A549 (cell line): ENCODE measurements around the gene ARHGAP10. TPM values are rescaled to one million over a fixed set of nuclear protein-coding genes. Genes with fewer than 3 reads are reported as not detected.
"Not testable (repeated sequence)": the region's sequence is repeated elsewhere in the genome, so short reads cannot be mapped to it uniquely, and the experiment has no call there.

Source experiments
- ATAC-seq, 2 experiments: fragments of 200-7000 bp in 1 of 2; fragments of >200 bp in 1 of 2; cut with Nextera tagmentation in 1 of 2; cut with Tn5 transposase in 1 of 2; 3 replicates each; pipeline versions ENCODE4 v1.8.0 to v1.9.1; 2018 to 2020; ENCODE audit warnings: mild to moderate bottlenecking in 1 of 2, moderate library complexity in 1 of 2
- CTCF ChIA-PET: fragments of 300-600 bp; sonication (Branson Sonifier 250); formaldehyde crosslinking; extraction: SDS; loops from one replicate; lab custom pipeline; 2021; ENCODE audit warnings: antibody characterized with exemption, inconsistent platforms; lab: Yijun Ruan, JAX
- POLR2A ChIA-PET: fragments of 350-600 bp; formaldehyde crosslinking; extraction: SDS; loops from one replicate; lab custom pipeline; 2021; ENCODE audit warnings: antibody characterized with exemption, inconsistent platforms; lab: Yijun Ruan, JAX
- DNase-seq, 2 experiments: peaks; one replicate each; pipeline versions ENCODE4 v3.0.0 to v3.0.0-alpha.2; 2011 to 2016; ENCODE audit warnings: low read depth in 1 of 2, low spot score in 1 of 2
- FAIRE-seq: peaks from 2 replicates; lab custom pipeline; 2011; peaks lifted over from hg19 to GRCh38; lab: Jason Lieb, UNC
- H3K27ac ChIP-seq, 2 experiments: fragments of >200 bp; sonication (Bioruptor Twin); formaldehyde crosslinking; 3 replicates each; pipeline ENCODE4 v1.5.1; 2016 to 2017
- H3K4me1 ChIP-seq: fragments of >200 bp; sonication (Bioruptor Twin); formaldehyde crosslinking; 3 replicates; pipeline ENCODE4 v1.6.1; 2016
- H3K4me2 ChIP-seq: fragments of >200 bp; sonication (Bioruptor Twin); formaldehyde crosslinking; 3 replicates; pipeline ENCODE4 v1.6.1; 2016
- H3K4me3 ChIP-seq: fragments of >200 bp; sonication (Bioruptor Twin); formaldehyde crosslinking; 3 replicates; pipeline ENCODE4 v1.5.1; 2016
- H3K9me3 ChIP-seq: fragments of >200 bp; sonication (Bioruptor Twin); formaldehyde crosslinking; 3 replicates; pipeline ENCODE4 v1.6.1; 2016
- BHLHE40 ChIP-seq: IDR thresholded peaks from 2 replicates; pipeline ENCODE4 v1.6.1; 2012; ENCODE audit warnings: low read depth, low read length, inconsistent platforms
- CBX2 ChIP-seq: fragments of 200-600 bp; sonication (generic); IDR thresholded peaks from 2 replicates; pipeline ENCODE4 v1.6.1; 2016; ENCODE audit warnings: low read depth, mild to moderate bottlenecking, borderline replicate concordance
- CBX8 ChIP-seq: fragments of 200-600 bp; sonication (generic); IDR thresholded peaks from 2 replicates; pipeline ENCODE4 v1.6.1; 2016
- CEBPB ChIP-seq, 2 experiments: fragments of >200 bp in 1 of 2; sonication (Bioruptor Twin) in 1 of 2; formaldehyde crosslinking in 1 of 2; IDR thresholded peaks; 2 replicates each; pipeline ENCODE4 v1.6.1; 2012 to 2016
- CHD2 ChIP-seq: fragments of 150-350 bp; IDR thresholded peaks from 2 replicates; pipeline ENCODE4 v1.6.1; 2014; ENCODE audit warnings: low read length; ENCODE audit not compliant: partially characterized antibody
- CTCF ChIP-seq: fragments of >200 bp; sonication (Bioruptor Twin); formaldehyde crosslinking; IDR thresholded peaks from 3 replicates; pipeline ENCODE4 v1.5.1; 2016
- E2F6 ChIP-seq: IDR thresholded peaks from 2 replicates; pipeline ENCODE4 v1.6.1; 2012; ENCODE audit warnings: low read depth, borderline replicate concordance
- EHMT2 ChIP-seq: fragments of 200-600 bp; sonication (generic); IDR thresholded peaks from 2 replicates; pipeline ENCODE4 v1.6.1; 2016; ENCODE audit warnings: antibody characterized with exemption, low read depth, mild to moderate bottlenecking, moderate library complexity
- ELK1 ChIP-seq: fragments of 150-350 bp; IDR thresholded peaks from 2 replicates; pipeline ENCODE4 v1.6.1; 2014; ENCODE audit warnings: low read depth, mild to moderate bottlenecking, low read length
- FOSB ChIP-seq: fragments of 250-450 bp; sonication (Bioruptor Pico); IDR thresholded peaks from 2 replicates; pipeline ENCODE4 v1.5.0; 2020; ENCODE audit warnings: mild to moderate bottlenecking, moderate library complexity
- HOXB13 ChIP-seq: fragments of 250-450 bp; sonication (Bioruptor Pico); IDR thresholded peaks from 2 replicates; pipeline ENCODE4 v1.5.0; 2020; ENCODE audit warnings: low read depth, mild to moderate bottlenecking, moderate library complexity
- JUNB ChIP-seq: fragments of >200 bp; sonication (Bioruptor Twin); formaldehyde crosslinking; IDR thresholded peaks from 2 replicates; pipeline ENCODE4 v1.6.1; 2016
- NPAS2 ChIP-seq: fragments of 250-450 bp; sonication (Bioruptor Pico); IDR thresholded peaks from 2 replicates; pipeline ENCODE4 v1.8.0; 2022; ENCODE audit warnings: mild to moderate bottlenecking, moderate library complexity, borderline replicate concordance
- RARB ChIP-seq: fragments of 250-450 bp; sonication (Bioruptor Pico); IDR thresholded peaks from 2 replicates; pipeline ENCODE4 v1.8.0; 2021; ENCODE audit warnings: mild to moderate bottlenecking, moderate library complexity
- REST ChIP-seq: fragments of 200-600 bp; sonication (generic); IDR thresholded peaks from 2 replicates; pipeline ENCODE4 v1.6.1; 2016; ENCODE audit warnings: antibody characterized with exemption, mild to moderate bottlenecking, moderate library complexity
- RFX5 ChIP-seq: fragments of 450-650 bp; IDR thresholded peaks from 2 replicates; pipeline ENCODE4 v1.7.1; 2014; ENCODE audit warnings: antibody characterized with exemption, mild to moderate bottlenecking, moderate library complexity
- WGBS: methylation state at CpG from one replicate; pipeline ENCODE4 v1.1.6; 2017; ENCODE audit errors: missing lambda C conversion rate; 5-methylcytosine and 5-hydroxymethylcytosine counted together
- polyA plus RNA-seq, 4 experiments: library from polyadenylated mRNA; depleted of rRNA in 3 of 4; stranded (reverse); fragments of >200 nt; fragmentation: RNase III in 1 of 4; extraction: RNeasy Plus Mini Kit Qiagen cat#74134 plus additional on column Dnase treatment in 1 of 4; gene quantifications; 2 replicates in 3 of 4; 3 replicates in 1 of 4; pipeline ENCODE4 v1.2.3, GENCODE V29; 2011 to 2017

The ARHGAP10 gene
- polyA plus RNA-seq, 2 of the 4 experiments (the other 2 are of a cell fraction), result 7.0 to 7.2 TPM

GRCh38 chr4:147880511-147880910 is 148.6 kb downstream of the ARHGAP10 start:
- WGBS, result 88% methylated on average over 3 of the region's 3 CpGs
- H3K27ac ChIP-seq, result no peak overlapping the region
- TF ChIP-seq CBX8 (no peak), CEBPB (IDR thresholded peaks at IDR 0.05) (no peak), ELK1 (no peak), CBX2 (no peak), RFX5 (no peak), JUNB (no peak), RARB (CRISPR knock-in tag) (no peak), E2F6 (no peak), NPAS2 (CRISPR knock-in tag) (no peak), REST (no peak), BHLHE40 (no peak), HOXB13 (CRISPR knock-in tag) (no peak), EHMT2 (no peak), CTCF (no peak)
- TF ChIP-seq, all 56 proteins: peak for 0
- ChIA-PET POLR2A (no interaction called here), CTCF (interaction anchor here (0.7 to 5.8 kb wide), 2 partner anchors 14 to 784 kb away, joined by 3 to 33 read pairs; no protein-coding TSS in a partner anchor)
- H3K4me2 ChIP-seq, result no peak overlapping the region
- DNase-seq, result no peak
- no peak for FAIRE-seq
- no peak overlapping the region for H3K4me3 ChIP-seq
- no peaks in the 10 kb centered on the region for H3K4me1 ChIP-seq
- H3K9me3 ChIP-seq, result no peaks in the 10 kb centered on the region
- ATAC-seq, result no peak

- TF ChIP-seq FOSB (CRISPR knock-in tag), result no peak
- TF ChIP-seq CHD2, result no peak
- ChIA-PET POLR2A (no interaction called here), CTCF (interaction anchor here (0.6 to 2.4 kb wide), 3 partner anchors 11 to 1907 kb away, joined by 4 to 14 read pairs (median 4); no protein-coding TSS in a partner anchor)
- Histone ChIP-seq H3K4me1 (no peaks in the 10 kb centered on the region), H3K9me3 (no peaks in the 10 kb centered on the region), H3K27ac (no peak overlapping the region), H3K4me3 (no peak overlapping the region), H3K4me2 (no peak overlapping the region)
- WGBS, result 90% methylated on average over 2 of the region's 2 CpGs
- ATAC-seq (no peak), FAIRE-seq (no peak), DNase-seq (no peak)
These were observed 152.6 kb downstream of the ARHGAP10 start for GRCh38 chr4:147884536-147884935.

- DNase-seq, ATAC-seq, H3K4me2 ChIP-seq, H3K4me3 ChIP-seq, H3K27ac ChIP-seq, POLR2A ChIA-PET, FAIRE-seq, H3K4me1 ChIP-seq, H3K9me3 ChIP-seq: not testable (repeated sequence)
- CTCF ChIA-PET, result interaction anchor here (1.1 to 2.4 kb wide), 2 partner anchors 10 to 19 kb away, joined by 4 to 14 read pairs; no protein-coding TSS in a partner anchor
- 85% methylated on average over 1 of the region's 1 CpG for WGBS
These were observed 153.3 kb downstream of the ARHGAP10 start for GRCh38 chr4:147885216-147885615.
